GM19193 (cell line): ENCODE data around the gene TMEM63B.

ENCODE experiments used
- POLR2A ChIP-seq: IDR thresholded peaks from 4 replicates; pipeline ENCODE4 v1.6.1; 2011; ENCODE audit not compliant: insufficient read depth, insufficient read length; ENCODE audit errors: extremely low read depth

The TMEM63B gene

GRCh38 chr6:44166591-44167184 lies 39.3 kb downstream of the TMEM63B start:
- no peak for TF ChIP-seq POLR2A

DNA sequence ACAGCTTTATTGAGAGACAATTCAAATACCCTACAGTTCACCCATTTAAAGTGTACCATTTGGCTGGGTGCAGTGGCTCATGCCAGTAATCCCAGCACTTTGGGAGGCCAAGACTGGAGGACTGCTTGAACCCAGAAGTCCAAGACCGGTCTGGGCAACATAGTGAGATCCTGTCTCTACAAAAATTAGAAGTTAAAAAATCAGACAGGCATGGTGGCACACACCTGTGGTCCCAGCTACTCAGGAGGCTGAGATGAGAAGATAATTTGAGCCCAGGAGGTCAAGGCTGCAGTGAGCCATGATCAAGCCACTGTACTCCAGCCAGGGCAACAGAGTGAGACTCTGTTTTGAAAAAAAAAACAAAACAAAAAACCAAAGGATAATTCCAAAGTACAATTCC lies 40.2 kb downstream of the TMEM63B start:
- TF ChIP-seq POLR2A: no peak

DNA sequence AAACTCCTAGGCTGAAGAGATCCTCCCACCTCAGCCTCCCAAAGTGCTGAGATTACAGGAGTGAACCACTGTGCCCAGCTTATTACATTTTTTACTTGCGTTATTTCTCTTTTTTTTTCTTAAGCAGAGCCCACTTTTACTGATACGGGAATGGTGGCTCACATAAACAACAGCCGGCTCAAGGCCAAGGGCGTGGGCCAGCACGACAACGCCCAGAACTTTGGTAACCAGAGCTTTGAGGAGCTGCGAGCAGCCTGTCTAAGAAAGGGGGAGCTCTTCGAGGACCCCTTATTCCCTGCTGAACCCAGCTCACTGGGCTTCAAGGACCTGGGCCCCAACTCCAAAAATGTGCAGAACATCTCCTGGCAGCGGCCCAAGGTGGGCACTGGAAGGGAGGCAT lies 41.8 kb downstream of the TMEM63B start:
- no peak for TF ChIP-seq POLR2A

GRCh38 chr6:44169886-44170570 lies 42.7 kb downstream of the TMEM63B start:
- TF ChIP-seq POLR2A: no peak

DNA sequence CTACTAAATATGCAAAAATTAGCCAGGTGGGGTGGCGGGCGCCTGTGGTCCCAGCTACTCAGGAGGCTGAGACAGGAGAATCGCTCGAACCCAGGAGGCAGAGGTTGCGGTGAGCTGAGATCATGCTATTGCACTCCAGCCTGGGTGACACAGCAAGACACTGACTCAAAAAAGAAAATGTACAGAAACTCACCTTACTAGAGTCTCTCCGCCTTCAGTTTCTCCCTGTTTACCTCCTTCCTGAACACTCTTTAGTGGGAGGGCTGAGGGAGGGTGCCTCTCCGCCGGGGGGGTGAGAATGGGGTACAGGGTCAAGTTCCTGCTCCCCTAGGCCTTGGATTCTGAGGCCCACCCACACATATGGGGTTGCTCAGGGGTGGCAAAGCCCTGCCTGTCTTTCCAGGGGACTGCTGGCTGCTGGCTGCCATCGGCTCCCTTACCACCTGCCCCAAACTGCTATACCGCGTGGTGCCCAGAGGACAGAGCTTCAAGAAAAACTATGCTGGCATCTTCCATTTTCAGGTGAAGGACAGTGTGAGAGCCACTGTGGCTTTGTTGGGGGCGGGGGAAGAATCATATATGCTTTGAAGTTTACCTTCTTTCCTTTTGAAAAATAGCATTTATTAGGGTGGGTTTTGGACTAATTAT lies 44.7 kb downstream of the TMEM63B start:
- TF ChIP-seq POLR2A: no peak

GRCh38 chr6:44172731-44173500 lies 45.6 kb downstream of the TMEM63B start:
- no peak for TF ChIP-seq POLR2A

- no peak for TF ChIP-seq POLR2A
Observed at GRCh38 chr6:44176130-44176761, 48.9 kb downstream of the TMEM63B start.

- TF ChIP-seq POLR2A: peak; percentile 21
Observed at GRCh38 chr6:44176762-44177509, 49.6 kb downstream of the TMEM63B start.

DNA sequence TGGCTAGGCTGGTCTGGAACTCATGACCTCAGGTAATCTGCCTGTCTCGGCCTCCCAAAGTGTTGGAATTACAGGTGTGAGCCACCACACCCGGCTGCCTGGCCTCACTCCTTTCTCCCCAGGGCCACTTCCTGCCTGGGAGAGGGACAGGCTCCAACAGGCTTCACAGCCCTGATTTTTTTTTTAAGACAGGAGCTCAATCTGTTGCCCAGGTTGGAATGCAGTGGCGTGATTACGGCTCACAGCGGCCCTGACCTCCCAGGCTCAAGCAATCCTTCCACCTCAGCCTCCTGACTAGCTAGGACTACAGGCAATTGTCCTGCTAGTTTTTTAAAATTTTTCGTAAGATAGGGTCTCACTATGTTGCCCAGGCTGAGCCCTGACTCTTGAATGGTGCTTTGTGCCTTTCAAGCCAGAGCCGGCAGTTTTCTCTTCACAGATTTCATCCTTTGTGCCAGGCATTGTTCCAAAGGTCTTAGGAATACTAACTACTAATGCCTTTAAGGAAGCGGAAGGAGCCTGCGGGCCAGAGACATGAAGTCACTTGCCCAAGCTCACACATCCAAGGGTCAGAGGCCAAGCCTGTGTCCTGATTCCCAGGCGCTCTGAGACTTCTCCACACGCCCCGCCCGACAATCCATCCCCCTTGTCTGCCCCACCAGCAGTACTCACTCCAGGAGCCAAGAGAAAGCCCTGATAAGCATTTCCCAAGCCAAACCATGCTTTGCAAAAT lies 50.5 kb downstream of the TMEM63B start:
- no peak for TF ChIP-seq POLR2A

DNA sequence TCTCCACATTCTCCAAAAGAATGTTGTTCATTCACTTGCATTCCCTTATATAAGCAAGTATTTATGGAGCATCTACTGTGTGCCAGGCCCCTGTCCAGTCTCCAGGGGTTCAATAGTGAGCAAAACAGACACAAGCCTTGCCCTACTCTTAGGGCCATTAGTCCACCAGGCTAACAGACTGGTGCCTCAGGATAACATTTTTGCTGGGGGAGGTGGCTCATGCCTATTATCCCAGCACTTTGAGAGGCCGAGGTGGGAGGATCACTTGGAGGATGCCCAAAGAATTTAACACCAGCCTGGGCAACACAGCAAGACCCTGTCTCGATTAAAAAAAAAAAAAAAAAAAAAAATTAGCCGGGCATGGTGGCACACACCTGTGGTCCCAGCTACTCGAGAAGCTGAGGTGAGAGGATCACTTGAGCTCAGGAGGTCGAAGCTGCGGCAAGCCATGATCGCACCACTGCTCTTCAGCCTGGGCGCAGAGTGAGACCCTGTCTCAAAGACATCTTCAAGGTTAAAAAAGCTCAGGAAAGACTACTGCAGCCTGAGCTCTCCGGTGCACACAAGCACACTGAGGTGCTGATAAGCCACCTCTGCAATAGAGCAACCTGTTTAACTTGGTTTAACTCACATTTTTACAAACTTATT lies 51.2 kb downstream of the TMEM63B start:
- TF ChIP-seq POLR2A: no peak

GRCh38 chr6:44179072-44179536 lies 51.8 kb downstream of the TMEM63B start:
- TF ChIP-seq POLR2A: no peak

GRCh38 chr6:44179648-44180047 lies 52.3 kb downstream of the TMEM63B start:
- no peak for TF ChIP-seq POLR2A

GRCh38 chr6:44180406-44180805 lies 53.1 kb downstream of the TMEM63B start:
- TF ChIP-seq POLR2A: no peak
